Nephron progenitor cell (in vitro differentiated cells): ENCODE results near the gene SETD1A.

Source experiments
- DNase-seq: peaks from one replicate; pipeline ENCODE4 v3.0.0; 2021
- H3K27ac Mint-ChIP-seq: 2 replicates; pipeline ENCODE4 v1.8.0; 2021; ENCODE audit warnings: mild to moderate bottlenecking, moderate library complexity, mixed read lengths
- H3K27me3 Mint-ChIP-seq: 2 replicates; pipeline ENCODE4 v1.8.0; 2021; ENCODE audit warnings: mild to moderate bottlenecking, low read depth, mixed read lengths; ENCODE audit not compliant: poor library complexity
- H3K36me3 Mint-ChIP-seq: 2 replicates; pipeline ENCODE4 v1.8.0; 2021; ENCODE audit warnings: low read depth, mixed read lengths
- H3K4me1 Mint-ChIP-seq: 2 replicates; pipeline ENCODE4 v1.8.0; 2021; ENCODE audit warnings: mixed read lengths
- H3K4me3 Mint-ChIP-seq: 2 replicates; pipeline ENCODE4 v1.8.0; 2021; ENCODE audit warnings: mild to moderate bottlenecking, moderate library complexity, mixed read lengths
- H3K9me3 Mint-ChIP-seq: 2 replicates; pipeline ENCODE4 v1.8.0; 2021; ENCODE audit warnings: mild to moderate bottlenecking, moderate library complexity, mixed read lengths
- CTCF ChIP-seq: fragments of 200-600 bp; sonication (generic); IDR thresholded peaks from 2 replicates; pipeline ENCODE4 v1.5.0; 2021; ENCODE audit warnings: antibody characterized with exemption

SETD1A gene

DNA sequence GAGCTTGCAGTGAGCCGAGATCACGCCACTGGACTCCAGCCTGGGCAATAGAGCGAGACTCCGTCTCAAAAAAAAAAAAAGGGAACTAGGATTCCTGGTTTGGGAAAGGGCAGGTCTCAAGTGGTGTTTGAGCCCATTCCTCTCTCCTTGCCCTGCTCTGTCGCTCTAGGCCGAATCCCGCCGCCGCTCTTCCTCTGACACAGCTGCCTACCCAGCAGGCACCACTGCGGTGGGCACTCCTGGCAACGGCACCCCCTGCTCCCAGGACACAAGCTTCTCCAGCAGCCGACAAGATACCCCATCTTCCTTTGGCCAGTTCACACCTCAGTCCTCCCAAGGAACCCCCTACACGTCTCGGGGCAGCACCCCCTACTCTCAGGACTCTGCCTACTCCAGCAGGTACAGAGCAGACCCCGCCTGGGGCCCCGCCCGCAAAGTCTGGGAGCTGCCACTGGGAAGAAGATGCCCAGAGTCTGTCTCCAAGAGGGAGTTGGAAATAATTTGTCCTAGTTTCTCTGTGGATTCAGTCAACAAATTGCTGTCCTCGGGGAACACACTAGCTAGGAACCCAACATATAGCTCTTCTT is 6.5 kb downstream of the SETD1A start:
- TF ChIP-seq CTCF: no peak
- H3K36me3 Mint-ChIP-seq: peaks cover 73% of the 10 kb centered on the region

GRCh38 chr16:30964574-30965226 is 7.1 kb downstream of the SETD1A start:
- no peak for TF ChIP-seq CTCF
- Mint-ChIP-seq H3K27me3 (no peaks in the 10 kb centered on the region), H3K36me3 (peaks cover 73% of the 10 kb centered on the region), H3K4me3 (no peak overlapping the region), H3K4me1 (peaks cover 8% of the 10 kb centered on the region), H3K9me3 (no peaks in the 10 kb centered on the region), H3K27ac (no peak overlapping the region)
- DNase-seq: no peak

More for the DNA sequence above, 6.5 kb downstream of the SETD1A start:
- H3K27me3 Mint-ChIP-seq: no peaks in the 10 kb centered on the region
- no peaks in the 10 kb centered on the region for H3K9me3 Mint-ChIP-seq
- no peak for DNase-seq
- H3K27ac Mint-ChIP-seq: no peak overlapping the region
- peaks cover 15% of the 10 kb centered on the region for H3K4me1 Mint-ChIP-seq
- H3K4me3 Mint-ChIP-seq: no peak overlapping the region

- no peak for DNase-seq
- Mint-ChIP-seq H3K27me3 (no peaks in the 10 kb centered on the region), H3K4me3 (no peak overlapping the region), H3K9me3 (no peaks in the 10 kb centered on the region), H3K36me3 (peaks cover 69% of the 10 kb centered on the region), H3K4me1 (peaks cover under 1% of the 10 kb centered on the region), H3K27ac (peak overlapping the region; percentile 36)
- TF ChIP-seq CTCF: no peak
Measured at GRCh38 chr16:30965436-30965835, 7.9 kb downstream of the SETD1A start.

DNA sequence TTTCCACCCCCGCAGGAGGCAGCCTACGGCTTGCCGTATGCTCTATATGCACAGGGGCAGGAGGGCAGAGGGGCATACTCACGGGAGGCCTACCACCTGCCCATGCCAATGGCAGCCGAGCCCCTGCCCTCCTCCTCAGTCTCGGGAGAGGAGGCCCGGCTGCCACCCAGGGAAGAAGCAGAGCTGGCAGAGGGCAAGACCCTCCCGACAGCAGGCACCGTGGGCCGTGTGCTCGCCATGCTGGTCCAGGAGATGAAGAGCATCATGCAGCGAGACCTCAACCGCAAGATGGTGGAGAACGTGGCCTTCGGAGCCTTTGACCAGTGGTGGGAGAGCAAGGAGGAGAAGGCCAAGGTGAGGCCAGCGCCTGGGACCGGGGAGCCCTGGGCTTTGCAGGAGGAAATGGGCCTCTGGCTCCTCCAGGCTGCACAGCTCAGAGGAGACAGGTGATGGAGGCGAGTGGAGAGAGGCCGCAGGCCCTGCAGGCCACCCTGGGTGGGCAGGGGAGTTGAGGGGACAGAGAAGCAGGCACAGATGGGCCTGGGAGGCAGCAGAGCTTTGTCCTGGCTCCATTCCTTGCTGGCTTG is 8.6 kb downstream of the SETD1A start:
- H3K4me3 Mint-ChIP-seq: no peak overlapping the region
- H3K27ac Mint-ChIP-seq: no peak overlapping the region
- H3K4me1 Mint-ChIP-seq: no peaks in the 10 kb centered on the region
- no peak for DNase-seq
- no peaks in the 10 kb centered on the region for H3K27me3 Mint-ChIP-seq
- H3K36me3 Mint-ChIP-seq: peaks cover 69% of the 10 kb centered on the region
- TF ChIP-seq CTCF: no peak
- H3K9me3 Mint-ChIP-seq: no peaks in the 10 kb centered on the region

DNA sequence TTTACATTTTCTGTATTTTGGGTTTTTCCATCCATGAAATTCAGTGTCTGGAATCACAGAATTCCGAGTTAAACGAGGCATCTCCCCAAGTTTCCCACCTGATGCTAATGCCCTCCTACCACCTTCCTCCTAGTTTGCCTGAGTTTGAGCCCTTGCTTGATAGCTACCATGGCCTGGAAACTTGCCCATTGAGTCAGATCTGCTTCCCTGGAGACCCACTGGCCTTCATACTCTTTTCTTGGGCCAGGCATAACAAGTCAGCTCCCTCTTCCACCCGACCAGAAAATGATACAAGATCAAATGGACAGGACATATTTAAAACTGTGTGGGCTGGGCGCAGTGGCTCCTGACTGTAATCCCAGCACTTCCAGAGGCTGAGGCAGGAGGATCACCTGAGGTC is 10.2 kb downstream of the SETD1A start:
- no peaks in the 10 kb centered on the region for H3K4me1 Mint-ChIP-seq
- peaks cover 71% of the 10 kb centered on the region for H3K36me3 Mint-ChIP-seq
- no peak for DNase-seq
- TF ChIP-seq CTCF: no peak
- no peaks in the 10 kb centered on the region for H3K9me3 Mint-ChIP-seq
- H3K27ac Mint-ChIP-seq: peak overlapping the region; percentile 89
- H3K27me3 Mint-ChIP-seq: peaks cover 2% of the 10 kb centered on the region
- no peak overlapping the region for H3K4me3 Mint-ChIP-seq
